CD4-positive, alpha-beta T cell treated with Interleukin-2 at 100 ng/mL for 4 hours (primary cell): ENCODE results near the gene CTR9.
A peak's percentile ranks its signal among the peaks of the same experiment; 100 is the strongest.

ENCODE experiments used
- DNase-seq: peaks from one replicate; pipeline ENCODE4 v3.0.0-alpha.2; 2020; ENCODE audit warnings: low spot score

The CTR9 gene

DNA sequence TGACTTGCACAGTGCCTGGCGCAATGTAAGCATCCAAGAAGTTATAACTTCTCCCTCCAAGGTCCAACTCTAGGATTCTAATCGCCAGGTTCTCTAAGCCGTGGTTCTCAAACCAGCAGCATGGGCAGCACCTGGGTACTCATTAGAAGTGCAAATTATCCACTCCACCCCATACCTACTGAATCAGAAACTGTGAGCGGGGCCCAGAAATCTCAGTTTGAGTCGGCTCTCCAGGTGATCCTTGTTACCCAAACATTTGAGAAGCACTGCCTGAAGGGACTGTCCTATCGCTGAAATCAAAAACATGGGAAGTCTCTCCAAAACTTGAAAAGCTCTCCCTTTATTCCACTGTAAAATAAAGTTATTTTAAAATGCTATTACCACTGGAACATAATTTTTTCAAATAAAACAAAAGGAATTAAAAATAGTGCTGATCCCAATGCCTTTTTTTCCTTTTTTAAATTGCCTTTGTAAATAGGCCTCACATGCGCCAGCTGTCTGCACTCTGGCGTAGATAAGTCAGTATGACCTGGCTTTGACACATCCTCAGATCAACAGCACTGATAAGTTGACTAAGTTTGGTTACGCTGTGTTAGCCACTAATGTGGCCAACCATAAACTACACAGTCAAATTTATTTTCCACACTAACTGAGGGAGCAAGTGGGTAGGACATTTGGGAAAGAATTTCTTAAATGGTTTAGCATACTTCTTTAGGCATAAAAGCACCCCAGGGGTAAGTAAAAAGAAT is 8.4 kb upstream of the CTR9 start:
- peak; percentile 57 for DNase-seq

DNA sequence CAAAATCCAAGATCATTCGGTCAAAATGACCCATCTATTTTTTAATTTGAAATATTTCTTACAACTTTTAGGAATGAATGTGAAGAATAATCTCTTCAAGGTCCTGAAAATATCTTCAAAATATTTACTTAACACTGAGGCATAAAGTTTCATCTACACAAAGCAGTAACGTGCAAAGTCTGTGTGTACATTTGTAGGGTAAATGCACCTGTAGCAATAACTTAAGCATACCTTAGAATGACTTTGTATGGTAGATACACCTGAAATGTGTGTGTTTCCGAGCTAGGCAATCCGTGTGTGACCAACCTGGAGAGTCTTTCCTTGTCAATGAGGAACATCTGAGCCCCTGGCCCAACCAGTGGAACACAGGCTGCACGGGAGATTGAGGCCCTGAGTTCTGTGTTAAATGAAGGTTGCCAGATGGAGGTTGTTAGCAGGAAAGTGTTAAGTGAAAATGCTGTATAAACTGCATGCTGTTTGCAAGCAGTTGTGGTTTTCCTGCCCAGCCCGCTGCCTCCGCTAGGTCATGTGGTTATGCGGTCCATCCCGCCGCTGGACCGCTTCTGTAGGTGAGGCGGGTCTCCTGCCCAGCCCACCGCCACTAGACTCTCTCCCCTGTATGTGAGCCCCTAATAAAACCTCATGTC is 7.6 kb upstream of the CTR9 start:
- DNase-seq, result peak; percentile 36

DNA sequence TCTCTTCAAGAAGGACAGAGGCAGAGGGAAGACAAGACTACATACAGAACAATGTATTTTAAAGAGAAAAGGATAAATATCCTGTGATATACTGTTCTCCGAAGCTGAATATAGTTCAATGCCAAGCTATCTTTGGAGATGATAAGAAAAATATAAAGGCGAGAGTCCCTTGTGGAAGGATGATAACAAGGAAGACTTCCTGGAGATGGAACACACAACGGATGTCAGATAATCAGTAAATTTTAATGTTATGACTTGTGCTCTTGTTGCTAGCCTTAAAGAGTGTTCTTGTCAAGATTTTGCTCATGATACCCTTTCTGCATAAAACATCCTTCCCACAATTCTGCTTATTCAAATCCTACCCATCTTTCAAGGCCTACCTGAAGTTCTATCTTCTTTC is 6.8 kb upstream of the CTR9 start:
- DNase-seq, result no peak

DNA sequence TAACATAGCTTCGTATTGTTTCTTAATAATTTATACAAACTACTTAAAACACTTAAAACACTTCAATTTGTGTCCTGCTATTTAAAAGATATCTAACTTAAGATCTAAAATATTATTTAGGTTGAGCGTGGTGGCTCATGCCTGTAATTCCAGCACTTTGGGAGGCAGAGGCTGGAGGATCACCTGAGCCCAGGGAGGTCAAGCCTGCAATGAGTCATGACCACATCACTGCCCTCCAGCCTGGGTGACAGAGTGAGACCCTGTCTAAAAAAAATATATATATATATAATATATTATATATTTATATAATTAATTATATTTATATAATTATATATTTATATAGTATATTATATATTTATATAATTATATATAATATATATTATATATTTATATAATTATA is 4.2 kb upstream of the CTR9 start:
- no peak for DNase-seq

DNA sequence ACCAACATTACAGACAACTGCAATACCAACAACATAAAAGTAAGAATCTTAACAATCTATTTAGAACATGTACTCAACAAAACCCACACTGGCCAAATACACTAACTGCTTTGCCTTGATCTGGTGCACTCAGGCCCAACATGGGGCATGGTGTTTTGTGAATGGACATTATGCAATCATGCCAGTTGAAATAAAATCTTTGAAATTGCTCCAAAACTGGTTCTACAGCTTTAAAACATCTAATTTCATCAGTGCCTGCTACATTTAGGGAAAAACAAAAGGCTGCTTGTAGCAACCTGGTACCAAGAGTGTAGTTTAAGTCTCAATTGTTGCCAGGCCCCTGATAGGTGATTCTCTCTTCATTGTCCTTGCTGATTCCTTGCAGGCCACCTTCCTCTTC is 3.3 kb upstream of the CTR9 start:
- DNase-seq, result no peak

DNA sequence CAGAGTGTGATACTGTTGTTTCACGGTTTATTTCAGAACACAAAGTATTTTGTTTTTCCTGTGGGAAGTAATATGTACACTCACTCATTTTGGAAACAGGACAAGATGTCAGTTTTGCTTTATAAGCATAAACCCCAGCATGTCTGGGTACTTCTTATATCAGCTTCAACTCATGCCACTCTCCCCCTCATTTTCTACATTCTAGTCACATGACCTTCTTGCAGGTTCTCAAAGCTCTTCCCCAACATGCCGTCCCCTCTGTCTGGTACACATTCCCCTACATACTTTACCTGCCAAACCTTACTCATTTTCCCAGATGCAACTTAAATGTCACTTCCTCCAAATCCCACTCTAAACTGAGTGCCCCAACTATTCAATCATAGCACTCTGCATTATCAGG is 1.6 kb upstream of the CTR9 start:
- DNase-seq, result no peak

DNA sequence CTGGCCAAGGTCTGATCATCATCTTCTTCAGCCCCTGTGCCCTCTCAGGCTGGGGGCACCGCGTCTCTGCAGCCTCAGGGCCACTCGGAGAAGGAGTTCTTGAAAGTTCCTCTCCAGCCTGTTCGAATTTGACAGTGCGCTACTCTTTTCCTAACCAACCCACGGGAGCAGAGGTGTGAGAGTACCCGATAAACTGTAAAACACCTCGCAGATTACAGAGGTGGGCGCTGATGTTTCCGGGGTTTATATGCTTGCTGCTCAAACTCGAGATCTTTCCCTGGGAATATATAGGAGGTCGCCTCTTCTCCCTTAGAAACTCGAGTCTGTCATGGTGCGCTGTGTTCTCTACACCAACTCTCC is 515 bp downstream of the CTR9 start:
- no peak for DNase-seq

DNA sequence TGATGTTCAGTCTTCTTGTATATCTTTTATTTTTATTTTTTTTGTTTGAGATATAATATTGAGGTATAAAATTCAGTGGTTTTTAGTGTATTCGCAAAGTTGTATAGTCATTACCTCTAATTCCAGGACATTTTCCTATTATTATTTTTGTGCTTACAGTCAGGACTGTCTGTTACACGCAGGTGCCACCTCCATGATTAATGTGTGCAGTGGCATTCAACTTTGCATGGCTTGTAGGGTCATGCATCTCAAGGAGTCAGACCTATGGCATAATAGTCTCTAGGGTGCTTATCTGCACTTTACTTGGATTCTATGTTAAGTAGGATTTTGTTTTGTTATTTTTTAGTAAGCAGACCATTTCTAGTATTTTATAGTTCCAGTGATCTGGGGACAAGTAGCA is 1.0 kb downstream of the CTR9 start:
- DNase-seq, result no peak

DNA sequence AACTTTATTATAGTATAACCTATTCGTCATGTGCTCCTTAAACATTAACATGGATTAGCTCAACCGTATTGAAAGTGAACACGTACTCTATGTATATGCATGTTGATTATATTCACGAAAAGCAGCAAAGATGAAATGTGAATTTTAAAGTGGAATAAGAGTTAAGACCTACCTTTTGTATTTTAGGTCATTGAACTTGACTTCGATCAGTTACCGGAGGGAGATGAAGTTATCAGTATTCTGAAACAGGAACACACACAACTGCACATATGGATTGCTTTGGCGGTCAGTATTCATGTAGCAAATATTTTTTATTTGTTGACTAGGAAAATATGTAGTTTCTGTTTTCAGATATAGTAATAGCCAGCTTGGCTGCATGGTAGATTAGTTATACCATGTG is 1.4 kb downstream of the CTR9 start:
- no peak for DNase-seq

DNA sequence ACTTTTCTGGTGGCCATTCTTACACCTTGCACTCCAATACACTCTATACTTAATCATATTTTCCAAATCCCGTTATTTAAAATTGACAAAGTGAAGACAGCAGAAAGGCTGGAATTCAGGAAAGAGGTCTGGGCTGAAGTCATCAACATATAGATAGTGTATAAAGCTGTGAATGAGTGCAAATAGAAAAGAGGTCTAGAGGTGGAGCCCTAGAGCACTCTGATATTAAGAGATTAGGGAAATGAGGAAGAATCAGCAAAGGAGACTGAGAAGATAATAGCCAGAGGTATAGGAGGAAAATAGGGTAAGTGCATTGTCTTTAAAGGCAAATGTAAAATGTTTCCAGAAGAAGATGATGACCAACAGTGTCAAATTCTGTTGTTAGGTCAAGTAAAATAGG is 7.9 kb downstream of the CTR9 start:
- no peak for DNase-seq

DNA sequence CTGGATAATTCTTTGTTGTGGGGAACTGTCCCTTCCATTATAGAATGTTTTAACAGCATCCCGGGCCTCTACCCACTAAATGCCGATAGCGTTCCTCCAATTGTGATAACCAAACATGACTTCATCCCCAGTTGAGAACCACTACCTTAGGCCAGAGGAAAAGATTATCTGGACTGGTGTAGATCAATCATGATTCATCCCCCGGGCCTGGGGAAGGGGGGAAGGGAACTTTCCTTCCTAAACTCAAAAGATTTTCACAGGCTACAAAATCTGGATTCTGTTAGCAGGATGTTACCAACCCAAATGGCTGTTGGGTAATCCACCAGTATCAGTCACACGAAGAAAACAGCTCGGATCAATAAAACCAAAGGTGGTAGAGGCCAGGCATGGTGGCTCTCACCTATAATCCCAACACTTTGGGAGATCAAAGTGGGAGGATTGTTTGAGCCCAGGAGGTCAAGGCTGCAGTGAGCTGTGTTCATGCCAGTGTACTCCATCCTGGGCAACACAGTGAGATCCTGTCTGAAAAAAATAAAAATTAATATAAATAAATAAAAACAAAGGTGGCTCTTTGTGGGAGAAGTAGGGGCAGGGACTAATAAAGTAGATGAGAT is 10.1 kb downstream of the CTR9 start:
- no peak for DNase-seq

DNA sequence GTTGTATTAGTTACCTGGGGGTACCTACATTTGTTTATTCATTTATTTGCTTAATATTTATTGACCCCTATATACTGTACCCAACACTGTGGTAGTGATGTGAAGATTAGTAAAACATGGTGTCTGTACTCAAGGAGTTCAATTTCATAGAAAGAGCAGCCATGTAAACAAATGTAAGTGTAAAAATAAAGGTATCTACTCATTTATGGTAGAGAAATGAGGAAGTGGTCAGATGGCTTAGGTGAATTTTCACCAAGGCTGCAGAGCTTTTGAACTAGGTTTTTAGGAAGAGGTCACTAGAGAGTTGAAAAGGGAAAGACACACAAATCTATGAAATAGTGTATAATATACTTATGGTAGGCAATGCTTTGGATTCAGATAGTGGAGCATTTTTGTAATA is 11.1 kb downstream of the CTR9 start:
- DNase-seq, result no peak

DNA sequence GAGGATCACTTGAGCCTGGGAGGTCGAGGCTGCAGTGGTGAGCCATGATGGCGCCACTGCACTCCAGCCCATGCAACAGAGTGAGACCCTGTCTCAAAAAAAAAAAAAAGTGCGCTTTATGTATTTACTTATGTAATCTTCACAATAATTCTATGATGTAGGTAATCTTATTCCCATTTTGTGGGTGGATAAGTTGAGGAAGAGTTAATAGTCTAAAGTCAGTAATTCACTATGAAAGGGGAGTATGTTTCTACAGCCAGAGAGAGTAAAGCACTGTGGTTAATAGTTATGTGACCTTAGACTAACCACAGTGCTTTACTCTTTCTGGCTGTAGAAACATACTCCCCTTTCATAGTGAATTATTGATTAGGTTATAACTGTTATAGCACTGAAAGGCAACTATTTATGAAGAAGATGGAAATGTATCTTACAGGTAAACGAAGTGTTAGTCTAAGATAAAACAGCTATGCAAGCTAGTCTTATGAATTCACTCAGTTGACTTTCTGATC is 11.9 kb downstream of the CTR9 start:
- no peak for DNase-seq

DNA sequence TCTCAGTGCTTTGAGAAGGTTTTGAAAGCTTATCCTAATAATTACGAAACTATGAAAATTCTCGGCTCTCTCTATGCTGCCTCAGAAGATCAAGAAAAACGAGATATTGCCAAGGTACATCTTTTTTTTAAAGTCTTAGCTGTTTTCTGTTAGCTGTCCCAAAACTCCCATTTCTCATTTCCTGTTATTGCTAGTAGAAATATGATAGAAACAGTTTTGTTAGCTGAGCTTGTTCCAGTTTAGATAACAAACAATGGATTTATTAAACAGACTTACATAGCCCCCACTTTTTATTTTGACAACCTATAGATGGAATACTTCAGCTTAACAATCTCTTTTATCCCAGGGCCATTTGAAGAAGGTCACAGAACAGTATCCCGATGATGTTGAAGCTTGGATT is 12.7 kb downstream of the CTR9 start:
- no peak for DNase-seq

DNA sequence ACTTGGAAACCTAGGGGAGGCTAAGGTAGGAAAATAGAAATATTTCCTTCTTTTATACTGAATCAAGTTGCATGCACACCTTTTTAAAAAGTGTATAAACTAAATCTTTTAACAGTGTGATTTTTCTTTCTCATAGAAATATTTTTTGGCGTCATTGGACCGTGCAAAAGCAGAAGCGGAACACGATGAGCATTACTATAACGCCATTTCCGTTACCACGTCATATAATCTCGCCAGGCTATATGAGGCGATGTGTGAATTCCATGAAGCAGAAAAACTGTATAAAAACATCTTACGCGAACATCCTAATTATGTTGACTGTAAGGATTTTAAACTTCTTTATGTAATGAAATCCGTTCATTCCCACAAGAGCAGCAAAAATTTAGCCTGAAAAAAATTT is 13.4 kb downstream of the CTR9 start:
- DNase-seq, result no peak

DNA sequence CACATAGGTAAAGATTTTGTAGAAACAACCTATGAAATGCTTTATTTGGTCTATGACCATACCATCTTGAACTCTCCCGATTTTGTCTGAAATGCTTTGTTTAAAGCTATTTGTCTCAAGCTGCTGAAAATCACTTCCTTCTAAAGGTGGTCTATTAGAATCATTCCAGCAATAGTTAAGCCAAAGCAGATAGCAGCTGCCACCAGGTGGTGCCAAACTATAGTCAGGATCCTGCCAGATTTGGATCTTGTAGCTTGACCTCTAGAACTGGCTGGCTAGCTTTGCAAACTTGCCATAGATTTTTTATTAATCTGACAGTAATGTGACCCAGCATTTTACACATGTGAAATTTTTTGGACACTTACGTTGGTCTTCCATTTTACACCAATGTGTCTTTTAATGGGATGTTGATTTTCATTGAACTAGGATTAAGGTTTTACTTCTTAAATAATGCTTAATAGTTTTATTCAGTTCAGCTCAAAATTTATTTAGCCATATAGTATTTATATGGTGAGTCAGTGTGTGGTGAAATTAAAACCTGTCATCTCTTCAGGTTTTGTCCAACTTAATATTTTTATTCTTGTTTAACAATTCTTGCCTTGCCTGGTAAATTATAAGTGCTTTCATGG is 19.7 kb downstream of the CTR9 start:
- peak; percentile 21 for DNase-seq

DNA sequence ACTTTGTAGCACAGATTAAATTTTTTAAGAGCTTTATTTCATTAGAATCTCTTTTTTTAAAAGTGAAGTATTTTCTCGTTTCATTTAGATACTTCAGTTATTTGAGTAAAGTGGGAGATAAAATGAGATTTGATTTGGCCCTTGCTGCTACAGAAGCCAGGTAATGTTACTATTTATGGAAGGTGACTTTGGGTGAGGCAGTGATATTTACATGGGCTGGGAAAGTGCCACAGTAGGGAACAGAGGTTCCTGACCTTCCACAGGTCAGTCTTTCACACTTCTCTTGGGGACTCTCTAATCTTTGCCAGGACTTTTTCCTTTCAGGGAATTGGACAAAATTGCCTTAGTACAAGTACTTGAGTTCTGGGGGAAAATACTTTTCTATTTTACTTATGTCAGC is 20.4 kb downstream of the CTR9 start:
- DNase-seq, result no peak

DNA sequence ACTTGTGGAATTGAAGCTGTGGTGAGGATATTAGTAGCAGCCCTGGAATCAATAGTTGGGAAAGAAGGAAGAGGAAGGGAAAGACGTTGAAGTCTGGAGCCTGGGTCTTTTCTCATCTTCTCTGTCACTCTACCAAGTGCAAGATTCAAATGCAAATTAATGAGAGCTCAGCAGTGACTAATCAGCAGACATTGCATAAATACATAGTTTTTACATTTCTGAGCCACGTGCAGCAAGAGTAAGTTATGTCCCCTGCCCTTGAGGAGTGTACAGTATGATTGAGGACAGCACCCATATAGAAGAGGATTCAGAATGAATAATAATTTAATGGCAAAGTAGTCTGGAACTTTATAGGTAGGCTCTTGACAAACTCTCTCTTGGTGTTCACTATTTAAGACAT is 23.8 kb downstream of the CTR9 start:
- DNase-seq, result no peak

DNA sequence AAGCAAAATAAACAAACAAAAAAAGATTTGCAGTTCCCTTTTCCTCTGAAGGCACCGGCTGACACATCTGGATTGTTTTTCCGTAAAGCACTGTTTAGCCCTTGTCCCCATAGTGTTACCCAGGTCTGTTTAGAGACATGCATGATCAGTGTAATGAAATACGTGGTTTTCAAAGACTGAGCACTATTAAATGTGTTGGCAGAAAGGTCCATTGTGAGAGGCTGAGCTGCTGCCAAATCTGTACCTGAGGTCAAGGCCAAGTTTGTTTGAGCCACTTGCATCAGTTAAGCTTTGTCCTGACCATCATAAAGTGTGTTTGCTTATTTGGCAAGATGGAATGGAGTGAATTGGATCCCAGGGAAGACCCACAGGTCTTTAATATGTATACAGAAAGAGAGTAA is 26.3 kb downstream of the CTR9 start:
- no peak for DNase-seq

DNA sequence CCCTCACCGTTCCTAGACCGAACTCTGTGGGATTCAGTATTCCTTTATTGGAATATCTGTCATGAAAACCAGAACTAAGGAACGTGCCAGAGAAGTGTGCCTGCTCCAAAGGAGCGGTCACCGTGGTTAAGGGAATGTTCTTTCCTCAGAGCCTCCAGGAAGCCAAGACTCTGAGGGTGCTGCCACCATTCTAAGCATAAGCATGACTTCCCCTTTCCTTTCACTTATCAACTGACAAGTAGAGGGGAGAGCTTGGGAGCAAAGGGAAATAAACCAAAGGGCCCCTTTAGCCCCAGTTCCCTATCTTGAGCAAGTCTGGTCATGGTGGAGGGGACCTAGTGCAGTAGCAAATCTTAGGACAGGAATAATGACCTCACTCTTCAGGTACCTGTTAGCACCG is 26.8 kb downstream of the CTR9 start:
- DNase-seq, result no peak

DNA sequence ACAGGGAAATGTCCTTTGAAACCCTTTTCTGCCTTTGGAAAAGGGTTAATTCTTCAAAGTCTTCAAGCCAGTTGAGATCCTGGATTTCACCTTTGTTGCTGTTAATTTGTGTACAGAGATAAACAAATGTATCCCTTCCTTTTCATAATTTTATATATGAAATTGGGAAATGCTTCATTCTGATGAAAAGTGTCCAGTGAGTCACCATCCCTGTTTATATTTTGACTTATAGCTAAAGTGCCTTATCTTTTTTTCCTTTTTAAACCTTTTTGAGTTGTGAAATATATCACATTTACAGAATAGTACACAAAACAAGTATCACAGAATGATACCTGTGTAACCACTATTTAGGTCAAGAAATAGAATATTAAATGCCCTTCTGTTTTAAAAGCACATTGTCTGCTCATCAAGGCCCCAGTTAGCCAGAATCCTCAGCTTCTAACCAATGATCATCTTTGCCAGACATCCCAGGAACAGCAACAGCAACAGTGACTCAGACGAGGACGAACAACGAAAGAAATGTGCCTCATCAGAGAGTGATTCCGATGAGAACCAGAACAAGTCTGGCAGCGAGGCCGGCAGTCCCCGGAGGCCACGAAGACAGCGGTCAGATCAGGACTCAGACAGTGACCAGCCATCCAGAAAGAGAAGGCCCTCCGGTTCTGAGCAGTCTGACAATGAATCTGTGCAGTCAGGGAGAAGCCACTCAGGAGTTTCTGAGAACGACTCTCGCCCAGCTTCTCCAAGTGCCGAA is 27.3 kb downstream of the CTR9 start:
- DNase-seq, result no peak

DNA sequence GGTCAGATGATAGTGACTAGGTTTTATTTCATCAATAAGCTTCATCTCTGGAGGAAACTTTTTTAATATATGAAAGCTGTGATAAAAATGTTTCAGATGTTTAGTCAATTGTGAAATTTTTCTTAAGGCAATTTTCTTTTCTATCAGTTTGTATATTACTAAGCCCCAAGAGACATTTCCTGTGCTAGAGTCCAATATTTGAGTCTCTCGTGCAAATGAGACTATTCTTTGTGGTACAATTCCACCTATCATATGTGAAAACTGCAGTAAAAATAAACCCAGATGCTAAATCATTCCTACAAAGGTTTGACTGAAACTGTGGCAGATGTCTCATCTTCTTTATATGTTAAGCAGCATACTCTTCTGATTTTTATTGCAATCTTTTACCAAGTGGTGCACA is 28.0 kb downstream of the CTR9 start:
- no peak for DNase-seq
